ENCODE data around the gene PBOV1.

PBOV1 gene

DNA sequence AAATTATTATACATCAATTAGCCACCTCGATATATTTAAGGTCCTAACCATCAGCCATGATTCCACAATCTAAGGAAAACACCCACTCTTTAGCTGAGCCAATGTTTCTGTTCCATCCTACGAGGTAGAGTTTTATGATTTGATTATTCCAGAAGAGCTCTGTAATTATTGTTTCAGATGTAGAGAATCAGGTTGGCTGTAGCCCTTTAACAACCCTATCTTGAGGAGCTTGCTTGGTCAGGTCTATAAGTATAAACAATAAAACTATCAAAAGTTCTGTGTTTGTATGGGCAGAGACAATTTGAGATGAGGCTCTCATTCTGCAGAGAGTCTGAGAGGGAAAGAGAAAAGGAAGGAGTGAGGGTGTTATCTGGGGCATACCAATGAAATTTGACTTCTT, at the start of gene PBOV1:
Gene PBOV1 (minus strand): TSS at position 43 of the 400 bp plus-strand sequence. CDS start 96 bp downstream, outside the sequence.
- TF ChIP-seq, protein P1, sequence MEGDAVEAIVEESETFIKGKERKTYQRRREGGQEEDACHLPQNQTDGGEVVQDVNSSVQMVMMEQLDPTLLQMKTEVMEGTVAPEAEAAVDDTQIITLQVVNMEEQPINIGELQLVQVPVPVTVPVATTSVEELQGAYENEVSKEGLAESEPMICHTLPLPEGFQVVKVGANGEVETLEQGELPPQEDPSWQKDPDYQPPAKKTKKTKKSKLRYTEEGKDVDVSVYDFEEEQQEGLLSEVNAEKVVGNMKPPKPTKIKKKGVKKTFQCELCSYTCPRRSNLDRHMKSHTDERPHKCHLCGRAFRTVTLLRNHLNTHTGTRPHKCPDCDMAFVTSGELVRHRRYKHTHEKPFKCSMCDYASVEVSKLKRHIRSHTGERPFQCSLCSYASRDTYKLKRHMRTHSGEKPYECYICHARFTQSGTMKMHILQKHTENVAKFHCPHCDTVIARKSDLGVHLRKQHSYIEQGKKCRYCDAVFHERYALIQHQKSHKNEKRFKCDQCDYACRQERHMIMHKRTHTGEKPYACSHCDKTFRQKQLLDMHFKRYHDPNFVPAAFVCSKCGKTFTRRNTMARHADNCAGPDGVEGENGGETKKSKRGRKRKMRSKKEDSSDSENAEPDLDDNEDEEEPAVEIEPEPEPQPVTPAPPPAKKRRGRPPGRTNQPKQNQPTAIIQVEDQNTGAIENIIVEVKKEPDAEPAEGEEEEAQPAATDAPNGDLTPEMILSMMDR (IDR thresholded peaks at IDR 0.05; ENCODE audit: insufficient read depth, low read length, poor library complexity, severe bottlenecking): no peak
- no peak for DNase-seq (ENCODE audit: extremely low read depth, insufficient read length)
- Histone ChIP-seq H3K27me3 (replicated peaks; ENCODE audit: control insufficient read depth, insufficient read depth, low read length) (no peaks in the 10 kb centered on the region), H3K4me3 (replicated peaks; ENCODE audit: low read depth, low read length) (no peak within 1 kb of the TSS), H3K36me3 (ENCODE audit: control insufficient read depth, insufficient read depth, low read length) (no peaks in the 10 kb centered on the region)

DNA sequence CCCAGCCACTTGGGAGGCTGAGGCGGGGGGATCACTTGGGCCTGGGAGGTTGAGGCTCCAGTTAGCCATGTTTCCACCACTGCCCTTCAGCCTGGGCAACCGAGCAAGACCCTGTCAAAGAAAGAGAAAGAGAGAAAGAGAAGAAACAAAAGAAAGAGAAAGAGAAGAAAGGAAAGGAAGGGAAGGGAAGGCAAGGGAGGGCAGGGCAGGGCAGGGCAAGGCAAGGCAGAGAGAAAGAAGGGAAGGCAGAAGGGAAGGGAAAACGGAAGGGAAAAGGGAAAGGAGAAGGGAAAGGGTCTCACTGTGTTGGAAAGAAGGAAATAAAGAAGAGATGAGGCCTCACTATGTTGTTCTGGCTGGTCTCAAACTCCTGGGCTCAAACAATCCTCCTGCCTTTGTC, 47.8 kb upstream of the PBOV1 start:
- H3K4me3 ChIP-seq (replicated peaks; ENCODE audit: low read depth, low read length): no peak overlapping the region
- H3K36me3 ChIP-seq (ENCODE audit: control insufficient read depth, insufficient read depth, low read length): no peaks in the 10 kb centered on the region
- no peaks in the 10 kb centered on the region for H3K27me3 ChIP-seq (replicated peaks; ENCODE audit: control insufficient read depth, insufficient read depth, low read length)
- TF ChIP-seq, protein P1 (IDR thresholded peaks at IDR 0.05; ENCODE audit: insufficient read depth, low read length, poor library complexity, severe bottlenecking): no peak
- no peak for DNase-seq (ENCODE audit: extremely low read depth, insufficient read length)

DNA sequence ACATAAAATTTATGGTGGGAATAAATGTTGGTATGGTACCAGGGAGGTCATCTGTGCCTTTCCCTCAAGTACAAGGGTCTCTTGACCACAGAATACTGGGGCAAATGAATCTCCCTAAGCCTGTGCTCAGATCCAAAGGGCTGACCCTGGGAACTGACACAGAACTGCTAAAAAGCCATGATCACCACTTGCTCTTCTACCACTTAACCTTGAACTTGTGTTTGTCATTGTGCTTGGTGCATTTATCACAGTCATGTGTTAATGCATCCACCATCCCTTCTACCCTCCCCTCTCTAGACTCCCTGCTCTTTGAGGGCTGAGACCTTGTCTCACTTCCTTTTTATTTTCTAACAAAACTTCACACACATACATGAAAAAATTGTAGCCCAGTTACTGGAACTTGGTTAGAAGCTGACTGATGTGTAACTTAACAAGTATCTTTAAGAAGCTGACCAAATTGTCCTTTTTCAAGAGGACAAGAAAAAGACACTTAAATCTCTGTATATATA, 46.1 kb upstream of the PBOV1 start:
- Histone ChIP-seq H3K36me3 (ENCODE audit: control insufficient read depth, insufficient read depth, low read length) (no peaks in the 10 kb centered on the region), H3K27me3 (replicated peaks; ENCODE audit: control insufficient read depth, insufficient read depth, low read length) (no peaks in the 10 kb centered on the region), H3K4me3 (replicated peaks; ENCODE audit: low read depth, low read length) (no peak overlapping the region)
- TF ChIP-seq, protein P1 (IDR thresholded peaks at IDR 0.05; ENCODE audit: insufficient read depth, low read length, poor library complexity, severe bottlenecking): no peak
- DNase-seq (ENCODE audit: extremely low read depth, insufficient read length): no peak

DNA sequence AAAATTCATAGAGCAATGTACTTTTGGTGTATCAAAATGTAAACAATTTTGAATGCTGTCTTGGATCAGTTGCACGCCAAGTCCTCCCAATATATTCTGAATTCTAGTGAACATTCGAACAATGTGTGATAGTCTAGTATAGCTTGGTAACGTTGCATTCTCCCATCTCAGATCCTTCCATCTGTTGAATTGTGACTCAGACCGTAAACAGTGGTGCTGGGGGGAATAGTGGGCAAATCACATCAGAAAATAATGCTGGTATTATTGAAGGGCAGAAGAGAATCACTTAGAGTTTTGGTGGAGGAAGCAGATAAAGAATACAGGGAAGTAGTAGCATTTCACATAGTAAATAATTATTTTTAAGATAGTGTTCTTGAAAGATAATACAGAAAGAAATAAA, 45.7 kb upstream of the PBOV1 start:
- H3K27me3 ChIP-seq (replicated peaks; ENCODE audit: control insufficient read depth, insufficient read depth, low read length): no peaks in the 10 kb centered on the region
- H3K4me3 ChIP-seq (replicated peaks; ENCODE audit: low read depth, low read length): no peak overlapping the region
- TF ChIP-seq, protein P1 (IDR thresholded peaks at IDR 0.05; ENCODE audit: insufficient read depth, low read length, poor library complexity, severe bottlenecking): no peak
- no peak for DNase-seq (ENCODE audit: extremely low read depth, insufficient read length)
- H3K36me3 ChIP-seq (ENCODE audit: control insufficient read depth, insufficient read depth, low read length): no peaks in the 10 kb centered on the region

DNA sequence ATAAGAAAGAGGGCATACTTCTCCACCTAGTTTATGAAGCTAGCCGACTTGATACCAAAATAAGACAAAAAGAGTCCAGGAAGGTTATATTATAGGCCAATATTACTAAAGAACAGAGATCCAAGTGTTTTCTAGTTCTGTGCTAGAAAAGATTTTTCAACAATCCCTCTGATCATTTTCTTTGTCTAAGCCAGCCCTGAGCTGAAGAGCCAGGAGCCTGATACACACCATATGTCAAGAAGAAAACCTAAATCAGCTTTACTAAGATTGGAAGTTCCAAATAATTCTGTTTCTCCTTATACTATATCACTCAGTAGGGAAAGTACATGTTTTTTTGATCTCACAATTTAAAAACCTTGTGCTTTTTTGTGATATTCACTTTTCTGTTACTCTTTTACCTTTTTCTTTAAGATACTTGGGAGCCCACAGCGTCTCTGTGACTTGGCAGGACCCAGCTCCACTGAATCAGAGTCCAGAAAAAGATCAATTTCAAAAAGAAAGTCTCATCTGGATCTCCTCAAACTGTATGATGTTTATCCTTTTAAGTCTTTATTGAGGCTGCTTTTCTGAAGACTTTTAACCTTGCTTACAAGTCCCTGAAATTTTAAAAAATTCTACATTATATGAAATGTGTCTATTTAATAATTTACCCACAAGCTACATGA, 43.0 kb upstream of the PBOV1 start:
- H3K36me3 ChIP-seq (ENCODE audit: control insufficient read depth, insufficient read depth, low read length): no peaks in the 10 kb centered on the region
- DNase-seq (ENCODE audit: extremely low read depth, insufficient read length): no peak
- H3K27me3 ChIP-seq (replicated peaks; ENCODE audit: control insufficient read depth, insufficient read depth, low read length): 0 out of 2 replicates have a peak, but pooled peaks cover 2% of the 10 kb centered on the region
- H3K4me3 ChIP-seq (replicated peaks; ENCODE audit: low read depth, low read length): no peak overlapping the region
- TF ChIP-seq, protein P1 (IDR thresholded peaks at IDR 0.05; ENCODE audit: insufficient read depth, low read length, poor library complexity, severe bottlenecking): no peak

Measured in GM06990 (cell line).